HEK293T (cell line): ENCODE results near the gene NUP205.

ENCODE experiments used
- CTBP1 ChIP-seq: fragments of 450-650 bp; IDR thresholded peaks from 2 replicates; pipeline ENCODE4 v1.6.1; 2016; ENCODE audit warnings: borderline replicate concordance
- FOXA1 ChIP-seq: fragments of 450-650 bp; IDR thresholded peaks from 2 replicates; pipeline ENCODE4 v1.6.1; 2016; ENCODE audit warnings: mild to moderate bottlenecking
- HDGF ChIP-seq: fragments of 450-650 bp; IDR thresholded peaks from 2 replicates; pipeline ENCODE4 v1.6.1; 2017; ENCODE audit warnings: antibody characterized with exemption, borderline replicate concordance
- LEF1 ChIP-seq: fragments of 450-650 bp; IDR thresholded peaks from 2 replicates; pipeline ENCODE4 v1.6.1; 2017; ENCODE audit warnings: mild to moderate bottlenecking, borderline replicate concordance
- NFRKB ChIP-seq: fragments of 450-650 bp; IDR thresholded peaks from 2 replicates; pipeline ENCODE4 v1.6.1; 2016; ENCODE audit warnings: mild to moderate bottlenecking, moderate library complexity
- PKNOX1 ChIP-seq: fragments of 450-650 bp; IDR thresholded peaks from 2 replicates; pipeline ENCODE4 v1.6.1; 2016
- SP1 ChIP-seq: fragments of 450-650 bp; IDR thresholded peaks from 2 replicates; pipeline ENCODE4 v1.6.1; 2017
- SUZ12 ChIP-seq: fragments of 450-650 bp; IDR thresholded peaks from 2 replicates; pipeline ENCODE4 v1.6.1; 2016; ENCODE audit warnings: mild to moderate bottlenecking
- TARDBP ChIP-seq: fragments of 450-650 bp; IDR thresholded peaks from 2 replicates; pipeline ENCODE4 v1.6.1; 2016
- ZNF384 ChIP-seq: fragments of 450-650 bp; IDR thresholded peaks from 2 replicates; pipeline ENCODE4 v1.6.1; 2016

- TF ChIP-seq SP1 (no peak), NFRKB (no peak), SUZ12 (no peak), CTBP1 (no peak), FOXA1 (no peak), ZNF384 (no peak), LEF1 (no peak), TARDBP (no peak), HDGF (no peak), PKNOX1 (no peak)
Measured at GRCh38 chr7:135658564-135658963, 100.8 kb downstream of the NUP205 start.
